HG02870 (cell line): Measurements from ENCODE around the gene IGF2BP2.
A peak's percentile ranks its signal among the peaks of the same experiment; 100 is the strongest.
"Not testable (repeated sequence)": the region's sequence is repeated elsewhere in the genome, so short reads cannot be mapped to it uniquely, and the experiment has no call there.

Experiments used
- ATAC-seq: cut with Tn5 transposase; IDR thresholded peaks from one replicate; pipeline ENCODE4 v1.9.1; 2021; ENCODE audit warnings: mild to moderate bottlenecking, moderate library complexity; ENCODE audit not compliant: unreplicated experiment

Gene IGF2BP2

DNA sequence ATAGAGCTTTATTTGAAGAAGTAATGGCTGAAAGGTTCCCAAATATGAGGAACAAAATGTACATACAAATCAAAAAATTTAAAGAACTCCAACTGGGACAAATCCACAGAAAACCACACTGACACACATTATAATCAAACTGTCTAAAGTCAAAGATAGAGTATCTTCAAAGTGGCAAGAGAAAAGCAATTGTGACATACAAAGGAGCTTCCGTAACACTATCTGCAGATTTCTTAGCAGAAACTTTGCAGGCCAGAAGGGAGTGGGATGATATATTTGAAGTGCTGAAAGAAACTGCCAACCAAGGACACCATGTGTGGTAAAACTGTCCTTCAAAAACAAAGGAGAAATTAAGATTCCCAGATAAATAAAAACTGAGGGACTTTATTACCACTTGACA is 146.8 kb downstream of the IGF2BP2 start:
- ATAC-seq, result no peak

GRCh38 chr3:185677146-185677829 is 147.6 kb downstream of the IGF2BP2 start:
- ATAC-seq, result no peak

DNA sequence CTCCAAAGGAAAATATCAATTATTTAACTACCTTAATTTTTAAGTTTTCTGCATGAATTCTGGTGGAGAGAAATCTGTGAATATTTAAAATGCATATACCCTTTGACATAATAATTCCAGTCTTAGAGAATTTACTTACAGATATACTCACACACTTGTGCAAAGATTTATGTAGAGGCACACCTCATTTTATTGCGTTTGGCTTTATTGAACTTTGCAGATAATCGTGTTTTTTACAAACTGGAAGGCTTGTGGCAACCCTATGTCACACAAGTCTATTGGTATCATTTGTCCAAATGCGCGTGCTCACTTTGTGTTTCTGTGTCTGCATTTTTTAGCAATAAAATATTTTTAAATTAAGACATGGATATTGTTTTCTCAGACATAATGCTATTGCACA is 157.3 kb downstream of the IGF2BP2 start:
- no peak for ATAC-seq

- no peak for ATAC-seq
Measured at GRCh38 chr3:185663929-185664328, 160.9 kb downstream of the IGF2BP2 start.

- no peak for ATAC-seq
Measured at GRCh38 chr3:185661772-185662171, 163.1 kb downstream of the IGF2BP2 start.

DNA sequence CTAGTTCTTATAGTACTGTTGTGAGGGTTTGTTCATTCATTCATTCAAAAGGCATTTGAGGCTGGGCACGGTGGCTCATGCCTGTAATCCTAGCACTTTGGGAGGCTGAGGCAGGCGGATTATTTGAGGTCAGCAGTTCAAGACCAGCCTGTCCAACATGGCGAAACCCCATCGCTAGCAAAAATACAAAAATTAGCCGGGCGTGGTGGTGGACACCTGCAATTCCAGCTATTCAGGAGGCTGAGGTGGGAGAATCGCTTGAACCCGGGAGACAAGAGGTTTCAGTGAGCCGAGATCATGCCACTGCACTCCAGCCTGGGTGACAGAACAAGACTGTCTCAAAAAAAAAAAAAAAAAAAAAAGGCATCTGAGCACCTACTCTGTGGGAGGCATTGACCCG is 163.5 kb downstream of the IGF2BP2 start:
- ATAC-seq, result not testable (repeated sequence)

- peak; percentile 50 for ATAC-seq
Measured at GRCh38 chr3:185659942-185660921, 164.6 kb downstream of the IGF2BP2 start.

DNA sequence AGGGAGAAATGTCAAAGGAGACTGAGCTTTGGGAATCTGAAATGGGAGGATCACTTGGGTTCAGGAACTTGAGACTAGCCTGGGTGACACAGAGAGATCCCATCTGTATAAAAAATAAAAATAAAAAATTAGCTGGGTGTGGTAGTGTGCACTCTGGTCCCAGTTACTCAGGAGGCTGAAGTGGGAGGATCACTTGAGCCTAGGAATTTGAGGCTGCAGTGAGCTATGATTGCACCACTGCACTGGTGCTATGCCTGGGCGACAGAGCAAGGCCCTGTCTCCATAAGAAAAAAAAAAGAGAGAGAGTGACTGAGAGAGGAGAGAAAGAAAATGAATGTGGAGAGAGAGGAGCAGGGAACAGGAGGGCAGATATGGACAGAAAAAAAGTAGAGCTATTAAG is 165.9 kb downstream of the IGF2BP2 start:
- ATAC-seq, result no peak

DNA sequence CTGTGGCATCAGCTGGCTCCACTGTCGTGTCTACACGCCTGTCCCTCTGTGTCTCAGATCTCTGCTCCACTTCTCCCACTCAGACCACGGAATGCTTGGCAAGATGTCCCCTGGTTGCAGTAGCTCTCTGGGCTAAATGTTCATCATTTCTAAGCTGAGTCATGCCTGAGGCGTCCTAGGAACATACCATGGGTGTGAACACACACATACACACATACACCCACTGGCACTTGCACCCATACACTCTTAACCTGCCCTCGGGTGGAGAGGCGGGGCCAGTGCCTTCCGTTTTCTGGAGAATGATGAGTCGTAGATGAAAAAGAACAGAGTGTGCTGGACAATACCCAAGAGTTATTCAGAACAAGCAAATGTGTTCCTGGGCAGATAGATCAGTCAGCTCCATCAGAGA is 166.3 kb downstream of the IGF2BP2 start:
- ATAC-seq, result no peak

DNA sequence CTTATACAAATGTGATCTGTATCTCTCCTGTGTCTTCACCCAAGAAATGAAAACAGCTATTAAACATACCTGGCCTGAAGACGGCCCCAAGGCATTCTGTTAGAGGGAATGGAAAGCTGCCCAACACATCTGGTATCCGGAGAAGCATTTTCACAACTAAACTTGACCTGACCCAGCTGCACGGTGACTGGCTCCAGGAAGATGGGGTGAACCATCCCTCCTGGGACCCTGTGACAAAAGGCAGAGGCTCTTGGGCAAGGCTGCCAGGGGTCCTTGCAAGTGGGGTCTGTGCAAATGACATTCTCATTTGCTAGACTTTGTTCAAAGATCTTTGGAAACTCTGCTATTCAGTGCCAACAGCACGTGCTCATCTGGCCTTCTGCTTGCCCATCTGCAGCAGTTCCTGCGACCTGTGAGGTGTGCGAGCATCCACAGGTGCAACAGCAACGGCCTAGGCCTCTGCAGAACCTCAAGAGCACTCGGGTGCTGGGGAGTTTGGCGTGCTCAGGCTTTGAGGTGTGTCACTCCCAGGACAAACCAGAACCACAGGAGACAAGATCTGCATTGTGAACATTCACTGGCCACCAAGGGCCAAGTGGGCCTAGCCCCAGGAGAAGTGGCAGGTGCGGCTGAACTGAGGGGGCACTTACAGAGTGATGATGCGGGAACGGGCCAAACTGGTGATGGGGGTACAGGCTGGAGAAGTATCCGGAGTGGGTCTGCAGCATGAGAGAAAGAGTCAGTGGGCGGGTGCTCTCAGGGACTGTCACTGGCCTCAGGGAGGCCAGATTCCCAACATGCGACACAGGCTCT is 166.9 kb downstream of the IGF2BP2 start:
- ATAC-seq, result no peak

DNA sequence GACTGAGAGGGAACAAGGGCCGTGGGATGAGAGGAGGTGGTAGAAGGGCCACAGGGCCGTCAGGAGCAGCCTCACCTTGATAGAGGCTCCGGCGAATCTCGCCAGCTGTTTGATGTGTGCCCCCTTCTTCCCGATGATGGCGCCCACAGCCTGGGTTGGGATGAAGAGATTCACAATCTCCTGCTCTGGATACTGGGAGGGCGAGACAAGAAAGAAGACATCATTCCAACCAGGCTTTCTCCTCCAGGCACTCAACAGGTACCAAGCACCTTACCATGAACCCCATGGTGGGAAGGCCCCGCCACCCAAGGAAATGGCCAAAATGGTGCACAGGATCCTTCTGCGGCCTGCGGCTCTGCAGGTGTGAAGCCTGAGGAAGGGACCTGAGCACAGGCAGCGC is 167.6 kb downstream of the IGF2BP2 start:
- no peak for ATAC-seq

DNA sequence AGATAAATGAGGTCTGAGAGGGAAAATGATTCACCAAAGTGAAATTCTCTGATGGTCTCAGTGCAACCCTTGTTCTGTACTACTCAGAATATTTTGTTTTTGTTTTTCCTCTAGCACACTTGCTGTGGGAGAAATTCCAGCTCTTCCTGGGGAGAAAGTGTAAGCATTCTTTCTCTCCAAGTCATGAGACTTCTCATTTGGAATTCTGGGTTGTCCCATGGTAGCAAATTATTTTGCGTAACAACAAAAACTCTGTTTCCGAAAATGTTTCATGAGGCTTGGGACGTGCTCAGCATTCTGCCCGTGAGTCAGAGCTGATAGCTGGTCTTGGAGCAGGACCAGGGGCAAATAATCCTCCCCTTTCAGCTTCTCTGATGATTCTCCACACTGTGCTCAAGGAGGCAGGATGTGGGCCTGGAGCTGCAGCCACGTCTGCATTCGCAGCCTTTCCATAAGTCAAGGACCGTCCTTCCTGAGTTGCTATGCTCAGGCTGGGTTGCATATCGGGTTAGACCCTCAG is 168.5 kb downstream of the IGF2BP2 start:
- ATAC-seq, result no peak

- no peak for ATAC-seq
Measured at GRCh38 chr3:185655426-185656320, 169.2 kb downstream of the IGF2BP2 start.

- no peak for ATAC-seq
Measured at GRCh38 chr3:185654758-185655145, 170.1 kb downstream of the IGF2BP2 start.

- no peak for ATAC-seq
Measured at GRCh38 chr3:185653949-185654757, 170.7 kb downstream of the IGF2BP2 start.

- no peak for ATAC-seq
Measured at GRCh38 chr3:185651971-185652370, 172.9 kb downstream of the IGF2BP2 start.

DNA sequence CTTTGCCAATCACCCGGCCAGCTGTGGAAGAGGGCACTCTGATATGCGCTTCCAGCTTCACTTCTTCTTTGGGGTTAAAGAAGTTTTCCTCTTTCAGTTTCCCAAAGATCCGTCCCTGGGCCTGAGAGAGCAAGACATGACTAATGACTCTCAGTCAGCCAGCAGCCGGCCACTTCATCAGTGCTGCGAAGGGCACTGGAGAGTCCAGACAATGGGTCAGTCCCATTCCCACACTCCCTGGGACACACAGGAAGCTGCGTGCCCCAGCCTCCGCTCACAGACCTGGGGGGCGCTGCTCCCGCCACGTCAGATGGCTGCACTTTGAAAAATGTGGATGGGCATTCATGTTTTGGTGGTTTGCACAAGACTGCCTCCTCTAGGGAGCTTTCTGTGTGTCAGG is 175.4 kb downstream of the IGF2BP2 start:
- ATAC-seq, result no peak

- no peak for ATAC-seq
Measured at GRCh38 chr3:185648396-185648795, 176.4 kb downstream of the IGF2BP2 start.

GRCh38 chr3:185647880-185648210 is 177.0 kb downstream of the IGF2BP2 start:
- no peak for ATAC-seq
